K562 (cell line): ENCODE data around the gene HIGD1C. TPM values are rescaled to one million over a fixed set of nuclear protein-coding genes. Genes with fewer than 3 reads are reported as not detected.

Experiments used
- ATAC-seq: fragments of 200-7000 bp; cut with Tn5 transposase; 3 replicates; pipeline ENCODE4 v1.9.1; 2020; ENCODE audit warnings: moderate library complexity
- BruUV-seq: library from RNA; stranded (reverse); fragments of 400-500 nt; replicated peaks from 2 replicates; lab custom pipeline; 2021; lab: Mats Ljungman, UMichigan
- CTCF ChIA-PET: fragments of 300-600 bp; formaldehyde crosslinking; extraction: SDS; loops from one replicate; lab custom pipeline; 2021; ENCODE audit warnings: low intra/inter-chr PET ratio; lab: Yijun Ruan, JAX
- POLR2A ChIA-PET: fragments of 300-600, 350-650 bp; sonication (Branson Sonifier 250); formaldehyde crosslinking; extraction: SDS; loops from one replicate; lab custom pipeline; 2021; ENCODE audit warnings: antibody characterized with exemption, inconsistent platforms; lab: Yijun Ruan, JAX
- DNase-seq, 4 experiments: peaks; one replicate each; pipeline versions ENCODE4 v3.0.0 to v3.0.0-alpha.2; 2011 to 2018; ENCODE audit warnings: low spot score in 3 of 4, mixed read lengths in 3 of 4; ENCODE audit errors: extremely low read depth in 1 of 4
- FAIRE-seq: peaks from 2 replicates; lab custom pipeline; 2011; peaks lifted over from hg19 to GRCh38; lab: Jason Lieb, UNC
- H2AFZ ChIP-seq: 2 replicates; pipeline ENCODE4 v1.6.0; 2011; ENCODE audit warnings: low read depth, low read length, control low read depth, inconsistent platforms
- H3K27ac ChIP-seq: fragments of 200-600 bp; 3 replicates; pipeline ENCODE4 v1.8.0; 2011; ENCODE audit warnings: low read depth, mild to moderate bottlenecking, control low read depth, inconsistent platforms, low read length, moderate library complexity, mixed read lengths; ENCODE audit errors: extremely low read depth
- H3K27me3 ChIP-seq, 2 experiments: fragments of 300-600 bp in 1 of 2; 2 replicates in 1 of 2; 3 replicates in 1 of 2; pipeline versions ENCODE4 v1.6.0 to v1.8.0; 2011; ENCODE audit warnings: inconsistent platforms in 2 of 2, low read length in 2 of 2, mild to moderate bottlenecking in 1 of 2, mixed read lengths in 1 of 2, moderate library complexity in 1 of 2; ENCODE audit not compliant: control insufficient read depth in 2 of 2, insufficient read depth in 2 of 2
- H3K36me3 ChIP-seq: fragments of 300-600 bp; 3 replicates; pipeline ENCODE4 v1.8.0; 2011; ENCODE audit warnings: mild to moderate bottlenecking, low read length, inconsistent platforms; ENCODE audit not compliant: control insufficient read depth, insufficient read depth
- H3K4me1 ChIP-seq, 2 experiments: fragments of 200-600 bp in 1 of 2; replicated peaks in 1 of 2; 2 replicates in 1 of 2; 3 replicates in 1 of 2; pipeline versions ENCODE4 v1.5.1 to v1.8.0; 2011; ENCODE audit warnings: inconsistent platforms in 2 of 2, low read length in 2 of 2, mild to moderate bottlenecking in 1 of 2, mixed read lengths in 1 of 2, moderate library complexity in 1 of 2; ENCODE audit not compliant: control insufficient read depth in 2 of 2, insufficient read depth in 2 of 2
- H3K4me2 ChIP-seq: 2 replicates; pipeline ENCODE4 v1.6.1; 2011; ENCODE audit warnings: low read length, control low read depth, inconsistent platforms, mixed read lengths; ENCODE audit not compliant: insufficient read depth
- H3K4me3 ChIP-seq: fragments of 200-600 bp; sonication (generic), shearing (Covaris generic); 2 replicates; pipeline ENCODE4 v1.5.1; 2016; ENCODE audit warnings: control low read depth, inconsistent platforms
- H3K79me2 ChIP-seq: fragments of 200-600 bp; 3 replicates; pipeline ENCODE4 v1.8.0; 2011; ENCODE audit warnings: low read length, inconsistent platforms; ENCODE audit not compliant: control insufficient read depth, insufficient read depth
- H3K9ac ChIP-seq, 2 experiments: 2 replicates each; pipeline versions ENCODE4 v1.6.0 to v1.6.1; 2011; ENCODE audit warnings: low read depth in 2 of 2, low read length in 2 of 2, control low read depth in 1 of 2, inconsistent platforms in 1 of 2, mild to moderate bottlenecking in 1 of 2, mixed read lengths in 1 of 2; ENCODE audit not compliant: insufficient read depth in 1 of 2
- H3K9me1 ChIP-seq: one replicate; pipeline ENCODE4 v1.6.0; 2011; ENCODE audit warnings: inconsistent platforms, mild to moderate bottlenecking, low read length, moderate library complexity; ENCODE audit not compliant: control insufficient read depth, insufficient read depth
- H3K9me3 ChIP-seq: replicated peaks from 2 replicates; pipeline ENCODE4 v1.5.1; 2011; ENCODE audit warnings: low read depth, low read length, inconsistent platforms; ENCODE audit not compliant: control insufficient read depth, insufficient read depth
- H4K20me1 ChIP-seq: replicated peaks from 2 replicates; pipeline ENCODE4 v1.6.1; 2011; ENCODE audit warnings: low read length, inconsistent platforms, mixed read lengths; ENCODE audit not compliant: control insufficient read depth, insufficient read depth
- ARID3A ChIP-seq: IDR thresholded peaks from 2 replicates; pipeline ENCODE4 v1.6.1; 2012; ENCODE audit warnings: low read depth, low read length, improper control_type of control experiment, borderline replicate concordance
- E4F1 ChIP-seq: fragments of 250-450 bp; sonication (Bioruptor Pico); IDR thresholded peaks from 2 replicates; pipeline ENCODE4 v1.5.0; 2021; ENCODE audit warnings: mild to moderate bottlenecking, borderline replicate concordance
- ELF2 ChIP-seq: fragments of 250-450 bp; sonication (Bioruptor Pico); IDR thresholded peaks from 2 replicates; pipeline ENCODE4 v1.5.0; 2021; ENCODE audit warnings: mild to moderate bottlenecking
- RFX1 ChIP-seq: fragments of 450-650 bp; IDR thresholded peaks from 2 replicates; pipeline ENCODE4 v1.6.1; 2016; ENCODE audit warnings: mild to moderate bottlenecking, moderate library complexity
- ZFP91 ChIP-seq: sonication (generic); formaldehyde crosslinking; IDR thresholded peaks from 2 replicates; pipeline ENCODE4 v1.8.0; 2022; ENCODE audit warnings: mild to moderate bottlenecking, missing genetic modification reagents
- ZNF778 ChIP-seq: fragments of 450-650 bp; formaldehyde crosslinking; IDR thresholded peaks from 2 replicates; pipeline ENCODE4 v1.4.0; 2020; ENCODE audit warnings: mild to moderate bottlenecking, moderate library complexity
- WGBS: fragments of 100-300 bp; shearing (Covaris generic); methylation state at CpG from one replicate; pipeline ENCODE4 v1.1.6; 2016; ENCODE audit warnings: low coverage, mixed read lengths; ENCODE audit not compliant: insufficient coverage; ENCODE audit errors: missing lambda C conversion rate; 5-methylcytosine and 5-hydroxymethylcytosine counted together
- in situ Hi-C: fragments of 300-500 bp; cut with MboI; formaldehyde crosslinking; loops from 4 replicates; pipeline ENCODE4 v1.15.0; 2018; ENCODE audit warnings: inconsistent platforms, mixed read lengths
- intact Hi-C: fragments of 100-400 bp; cut with micrococcal nuclease; formaldehyde crosslinking; loops from 2 replicates; pipeline ENCODE4 v1.14.2; 2022
- polyA plus RNA-seq, 8 experiments: library from polyadenylated mRNA; depleted of rRNA in 4 of 8; stranded (reverse) in 5 of 8; unstranded in 3 of 8; fragments of >200 nt; fragmentation: Nextera tagmentation in 2 of 8; fragmentation: Illumina TruSeq in 1 of 8; extraction: Ambion mirVana in 2 of 8; extraction: Trizol in 1 of 8; gene quantifications; 2 replicates each; pipeline versions ENCODE4 v1.2.1 to v1.2.3, GENCODE V29; 2011 to 2014; ENCODE audit warnings: inconsistent platforms in 1 of 8, missing spikeins in 1 of 8
- total RNA-seq, 7 experiments: library from RNA; depleted of rRNA in 6 of 7; stranded (reverse); fragments of >200 nt in 6 of 7; fragmentation: Illumina TruSeq in 2 of 7; extraction: Trizol in 2 of 7; gene quantifications; 2 replicates each; pipeline versions ENCODE4 v1.2.1 to v1.2.3, GENCODE V29; 2011 to 2021; ENCODE audit warnings: low replicate concordance in 1 of 7

Gene HIGD1C
- total and polyA plus RNA-seq, 9 of the 15 experiments (the other 6 are each of a cell fraction or from before 2014, with no cell fraction given) = not detected

GRCh38 chr12:50927766-50928224 is 24.5 kb upstream of the HIGD1C start:
- FAIRE-seq (no peak), ATAC-seq (no peak), DNase-seq (no peak)
- Histone ChIP-seq H3K4me2 (peak overlapping the region; percentile 85), H3K9me3 (no peaks in the 10 kb centered on the region), H3K9ac (peak overlapping the region; percentile 43 to 81; a peak in 2 of 4 replicates), H3K27ac (0 out of 3 replicates have a peak overlapping the region, but pooled peaks have one; percentile 26), H3K79me2 (peaks cover 46% of the 10 kb centered on the region), H3K36me3 (no peaks in the 10 kb centered on the region; the same call in 2 of the 3 replicates), H3K9me1 (no peaks in the 10 kb centered on the region), H2AFZ (no peak overlapping the region), H3K4me3 (peak overlapping the region; percentile 61), H3K4me1 (peaks cover 3 to 21% of the 10 kb centered on the region in 2 experiments; a peak in 4 of 5 replicates), H4K20me1 (no peaks in the 10 kb centered on the region), H3K27me3 (no peaks in the 10 kb centered on the region)
- 73% methylated on average over 6 of the region's 6 CpGs for WGBS
- ChIA-PET CTCF (no interaction called here), POLR2A (interaction anchor here (0.6 to 1.2 kb wide), 4 partner anchors 8 to 518 kb away, joined by 3 to 6 read pairs (median 3); no protein-coding TSS in a partner anchor)
- intact Hi-C loops = loop anchor here (5.0 to 10.0 kb wide), 3 partner anchors 100 to 163 kb away; partner anchors contain the start of genes ATF1 and SLC11A2
- no peak for TF ChIP-seq ARID3A
- BruUV-seq = no TSS peak
- in situ Hi-C loops = no loop called here

- Histone ChIP-seq H3K27me3 (no peaks in the 10 kb centered on the region), H3K9me3 (no peaks in the 10 kb centered on the region), H3K9ac (peak overlapping the region in 1 of 2 experiments; percentile 75; a peak in 1 of 4 replicates), H3K4me2 (peak overlapping the region; percentile 85), H4K20me1 (no peaks in the 10 kb centered on the region), H3K36me3 (no peaks in the 10 kb centered on the region; the same call in 2 of the 3 replicates), H3K27ac (no peak overlapping the region), H2AFZ (no peak overlapping the region; the same call in 1 of the 2 replicates), H3K79me2 (peaks cover 46% of the 10 kb centered on the region), H3K4me3 (0 out of 2 replicates have a peak overlapping the region, but pooled peaks have one; percentile 61), H3K4me1 (peaks cover 3 to 23% of the 10 kb centered on the region in 2 experiments; a peak in 4 of 5 replicates), H3K9me1 (no peaks in the 10 kb centered on the region)
- ATAC-seq (no peak), FAIRE-seq (no peak), DNase-seq (no peak)
- no TSS peak for BruUV-seq
- POLR2A ChIA-PET = interaction anchor here (0.6 to 1.2 kb wide), 3 partner anchors 8 to 724 kb away, joined by 3 to 6 read pairs (median 3); no protein-coding TSS in a partner anchor
- CTCF ChIA-PET = no interaction called here
- in situ Hi-C loops (no loop called here), intact Hi-C loops (loop anchor here (5.0 to 10.0 kb wide), 3 partner anchors 99 to 164 kb away; partner anchors contain the start of genes ATF1 and SLC11A2)
- WGBS = 56% methylated on average over 3 of the region's 3 CpGs
- TF ChIP-seq RFX1 (no peak), ELF2 (no peak), ZFP91 (no peak), E4F1 (CRISPR knock-in tag) (no peak), ZNF778 (no peak)
Measured at GRCh38 chr12:50928392-50928791, 24.0 kb upstream of the HIGD1C start.
